Tibial nerve (tissue), 4 donors: Measurements from ENCODE around the gene MECP2. TPM values are rescaled to one million over a fixed set of nuclear protein-coding genes. Genes with fewer than 3 reads are reported as not detected.
A peak's percentile ranks its signal among the peaks of the same experiment; 100 is the strongest.

Source experiments
- DNase-seq, 2 donors: peaks; one replicate each; pipeline ENCODE4 v3.0.0-alpha.2; 2019; ENCODE audit warnings: low spot score in 2 of 2
- H3K27ac ChIP-seq, 4 donors: fragments of 200-600 bp; sonication (generic) in 3 of 4; one replicate each; pipeline ENCODE4 v1.5.1; 2017 to 2019; ENCODE audit warnings: mild to moderate bottlenecking in 1 of 4
- H3K27me3 ChIP-seq, 2 donors: fragments of 200-600 bp; sonication (generic) in 1 of 2; one replicate each; pipeline versions ENCODE4 v1.5.1 to v1.6.0; 2017 to 2019
- H3K36me3 ChIP-seq, 3 donors: fragments of 200-600 bp; sonication (generic); one replicate each; pipeline ENCODE4 v1.5.1; 2018 to 2019
- H3K4me1 ChIP-seq, 4 donors: fragments of 200-600 bp; sonication (generic) in 3 of 4; one replicate each; pipeline ENCODE4 v1.5.1; 2017 to 2019
- H3K4me3 ChIP-seq, 4 donors: fragments of 200-600 bp; sonication (generic) in 3 of 4; one replicate each; pipeline ENCODE4 v1.5.1; 2017 to 2019; ENCODE audit warnings: mild to moderate bottlenecking in 1 of 4, moderate library complexity in 1 of 4
- H3K9me3 ChIP-seq, 4 donors: fragments of 200-600 bp; sonication (generic) in 3 of 4; one replicate each; pipeline ENCODE4 v1.5.1; 2017 to 2019
- EP300 ChIP-seq, 2 donors: sonication (generic); formaldehyde crosslinking; IDR thresholded peaks; one replicate each; pipeline ENCODE4 v1.6.1; 2017; ENCODE audit warnings: antibody characterized with exemption in 2 of 2, mild to moderate bottlenecking in 1 of 2
- POLR2A ChIP-seq, 2 donors: fragments of 450-650 bp; IDR thresholded peaks; one replicate each; pipeline ENCODE4 v1.6.1; 2017; ENCODE audit warnings: antibody characterized with exemption in 2 of 2, mild to moderate bottlenecking in 2 of 2, moderate library complexity in 2 of 2
- WGBS, 2 donors: methylation state at CpG; one replicate each; pipeline ENCODE4 v1.1.5; 2018; 5-methylcytosine and 5-hydroxymethylcytosine counted together
- total RNA-seq, 4 donors: library from RNA; depleted of rRNA; stranded (reverse); fragments of >200 nt; gene quantifications; one replicate each; pipeline ENCODE4 v1.1.0, GENCODE V29; 2016
- TF ChIP-seq, protein P1 (sequence below), 5 experiments: fragments of 200-600 bp in 3 of 5; fragments of 450-650 bp in 2 of 5; sonication (generic) in 3 of 5; IDR thresholded peaks; one replicate each; pipeline ENCODE4 v1.5.1; 2016 to 2019; ENCODE audit warnings: antibody characterized with exemption in 5 of 5, mild to moderate bottlenecking in 3 of 5, moderate library complexity in 2 of 5

Gene MECP2
- total RNA-seq, 4 donors from 2014 or later: 71.6 to 96.5 (median 83.1) TPM

DNA sequence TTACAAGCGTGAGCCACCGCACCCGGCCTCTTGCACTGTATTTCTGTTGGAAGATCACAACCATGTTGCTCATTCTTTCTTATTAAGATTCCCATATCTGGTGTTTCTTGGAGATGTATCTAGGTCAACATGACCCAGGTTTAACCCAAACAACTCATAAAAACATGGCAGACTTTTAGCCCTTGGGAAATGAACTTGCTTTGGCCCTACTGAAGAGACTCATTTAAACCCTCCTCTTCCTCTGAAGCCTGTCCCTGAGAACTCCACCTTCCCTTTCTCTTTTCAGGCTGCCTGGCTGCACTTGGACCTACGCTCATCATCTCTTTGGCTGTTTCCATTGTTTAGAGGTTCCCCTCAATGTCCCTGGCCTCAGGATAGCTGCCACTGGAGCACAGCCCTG, 23.7 kb upstream of the MECP2 start:
- DNase-seq: no peak
- H3K27ac ChIP-seq: peak overlapping the region in 1 of 4 donors; percentile 54
- WGBS, 2 donors: 79 to 89% methylated on average over 4 of the region's 4 CpGs

DNA sequence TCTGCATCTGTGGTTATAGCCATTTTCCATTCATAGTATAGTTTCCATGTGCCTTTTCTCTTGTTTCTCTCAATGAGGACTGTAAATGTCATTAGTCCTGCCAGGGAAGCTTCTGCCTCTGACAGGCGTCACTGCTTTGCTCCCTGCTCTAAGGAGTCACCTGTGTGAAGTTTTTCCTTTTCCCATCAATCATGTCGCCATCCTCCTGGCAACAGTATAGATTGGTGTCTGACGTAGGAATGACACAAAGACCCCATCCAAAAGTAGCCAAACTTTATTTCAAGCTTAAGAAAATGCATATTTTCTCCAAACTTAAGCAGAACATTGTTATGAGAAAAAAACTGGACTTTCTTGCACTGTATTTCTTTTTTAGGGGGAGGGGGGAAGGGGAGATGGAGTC, 23.1 kb upstream of the MECP2 start:
- 81 to 85% methylated on average over 3 of the region's 3 CpGs for WGBS, 2 donors

More for the DNA sequence above, 23.7 kb upstream of the MECP2 start:
- TF ChIP-seq, protein P1, sequence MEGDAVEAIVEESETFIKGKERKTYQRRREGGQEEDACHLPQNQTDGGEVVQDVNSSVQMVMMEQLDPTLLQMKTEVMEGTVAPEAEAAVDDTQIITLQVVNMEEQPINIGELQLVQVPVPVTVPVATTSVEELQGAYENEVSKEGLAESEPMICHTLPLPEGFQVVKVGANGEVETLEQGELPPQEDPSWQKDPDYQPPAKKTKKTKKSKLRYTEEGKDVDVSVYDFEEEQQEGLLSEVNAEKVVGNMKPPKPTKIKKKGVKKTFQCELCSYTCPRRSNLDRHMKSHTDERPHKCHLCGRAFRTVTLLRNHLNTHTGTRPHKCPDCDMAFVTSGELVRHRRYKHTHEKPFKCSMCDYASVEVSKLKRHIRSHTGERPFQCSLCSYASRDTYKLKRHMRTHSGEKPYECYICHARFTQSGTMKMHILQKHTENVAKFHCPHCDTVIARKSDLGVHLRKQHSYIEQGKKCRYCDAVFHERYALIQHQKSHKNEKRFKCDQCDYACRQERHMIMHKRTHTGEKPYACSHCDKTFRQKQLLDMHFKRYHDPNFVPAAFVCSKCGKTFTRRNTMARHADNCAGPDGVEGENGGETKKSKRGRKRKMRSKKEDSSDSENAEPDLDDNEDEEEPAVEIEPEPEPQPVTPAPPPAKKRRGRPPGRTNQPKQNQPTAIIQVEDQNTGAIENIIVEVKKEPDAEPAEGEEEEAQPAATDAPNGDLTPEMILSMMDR (IDR thresholded peaks at IDR 0.05): no peak
- TF ChIP-seq EP300 (IDR thresholded peaks at IDR 0.05) (no peak), POLR2A (IDR thresholded peaks at IDR 0.05) (no peak)
- H3K9me3 ChIP-seq: peaks cover 0 to 2% (median 0%) of the 10 kb centered on the region in 4 donors
- no peak overlapping the region for H3K4me3 ChIP-seq
- H3K27me3 ChIP-seq: no peaks in the 10 kb centered on the region
- H3K4me1 ChIP-seq: no peaks in the 10 kb centered on the region
- H3K36me3 ChIP-seq: no peaks in the 10 kb centered on the region

DNA sequence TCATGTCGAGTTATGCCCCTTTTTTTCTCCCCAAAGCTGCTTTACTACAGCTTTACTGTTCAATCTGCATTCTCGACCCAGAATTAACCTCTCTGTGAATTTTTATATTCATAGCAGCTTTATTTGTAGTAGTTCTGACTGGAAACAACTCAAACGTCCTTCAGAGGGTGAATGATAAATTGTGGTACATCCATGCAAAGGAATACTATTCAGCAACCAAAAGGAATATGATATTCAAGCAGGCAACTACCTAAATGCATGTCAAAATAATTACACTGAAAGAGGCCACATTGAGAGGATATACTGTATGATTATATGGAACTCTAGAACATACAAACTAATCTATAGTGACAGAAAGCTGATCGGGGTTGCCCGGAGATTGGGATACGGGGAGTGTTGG, 20.0 kb upstream of the MECP2 start:
- Histone ChIP-seq H3K36me3 (no peaks in the 10 kb centered on the region), H3K4me1 (no peaks in the 10 kb centered on the region), H3K9me3 (peaks cover 0 to 2% (median 0%) of the 10 kb centered on the region in 4 donors), H3K4me3 (no peak overlapping the region), H3K27ac (no peak overlapping the region), H3K27me3 (no peaks in the 10 kb centered on the region)
- DNase-seq: no peak
- no peak for TF ChIP-seq POLR2A (IDR thresholded peaks at IDR 0.05)
- TF ChIP-seq, protein P1 (IDR thresholded peaks at IDR 0.05): no peak
- TF ChIP-seq EP300 (IDR thresholded peaks at IDR 0.05): no peak
- 70 to 94% methylated on average over 6 of the region's 6 CpGs for WGBS, 2 donors

More for the DNA sequence above, 23.1 kb upstream of the MECP2 start:
- no peak for DNase-seq
- no peaks in the 10 kb centered on the region for H3K36me3 ChIP-seq
- TF ChIP-seq, protein P1 (IDR thresholded peaks at IDR 0.05): no peak
- no peak for TF ChIP-seq EP300 (IDR thresholded peaks at IDR 0.05)
- no peak for TF ChIP-seq POLR2A (IDR thresholded peaks at IDR 0.05)
- H3K27ac ChIP-seq: no peak overlapping the region
- H3K27me3 ChIP-seq: no peaks in the 10 kb centered on the region
- H3K9me3 ChIP-seq: peaks cover 0 to 2% (median 0%) of the 10 kb centered on the region in 4 donors
- no peaks in the 10 kb centered on the region for H3K4me1 ChIP-seq
- H3K4me3 ChIP-seq: no peak overlapping the region

DNA sequence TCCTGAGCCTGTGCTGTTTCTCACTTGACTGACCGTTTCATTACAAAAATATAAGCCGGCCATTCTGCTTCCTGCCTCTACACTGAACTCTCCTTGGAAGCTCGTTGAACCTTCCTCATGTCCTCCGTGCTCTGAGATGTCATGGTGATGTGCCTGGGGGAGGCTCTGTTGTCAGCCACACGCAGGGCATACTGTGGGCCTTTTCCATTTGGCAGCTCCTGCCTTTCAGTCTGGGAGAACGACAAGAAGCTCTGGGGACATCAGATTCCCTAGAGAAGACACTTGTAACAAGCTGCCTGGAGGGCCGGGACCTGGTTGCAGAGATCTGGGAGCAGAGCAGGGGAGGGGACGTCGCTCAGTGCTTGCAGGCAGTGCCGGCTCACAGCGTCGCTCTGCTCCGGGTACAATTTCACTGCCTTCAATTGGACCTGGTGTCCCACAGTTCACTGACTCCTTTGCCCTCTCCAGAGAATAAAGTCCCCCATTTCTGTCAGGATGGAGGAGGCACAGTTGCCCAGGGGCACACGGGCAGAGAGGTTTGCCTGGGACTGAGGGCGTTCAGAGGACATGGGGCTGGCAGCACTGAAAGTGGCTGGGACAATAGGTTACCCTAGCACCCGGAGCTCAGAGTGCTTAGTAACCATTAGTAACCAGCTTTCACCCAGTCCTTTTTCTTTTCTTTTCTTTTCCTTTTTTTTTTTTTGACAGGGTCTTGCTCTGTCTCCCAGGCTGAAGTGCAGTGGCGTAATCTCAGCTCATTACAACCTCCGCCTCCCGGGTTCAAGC, 19.1 kb upstream of the MECP2 start:
- 48 to 66% methylated on average over 16 to 19 of the region's 19 CpGs for WGBS, 2 donors
- no peaks in the 10 kb centered on the region for H3K27me3 ChIP-seq
- H3K27ac ChIP-seq: no peak overlapping the region
- H3K9me3 ChIP-seq: peaks cover 0 to 2% (median 0%) of the 10 kb centered on the region in 4 donors
- TF ChIP-seq POLR2A (IDR thresholded peaks at IDR 0.05) (no peak), EP300 (IDR thresholded peaks at IDR 0.05) (no peak)
- TF ChIP-seq, protein P1 (IDR thresholded peaks at IDR 0.05): no peak
- H3K36me3 ChIP-seq: no peaks in the 10 kb centered on the region
- no peak overlapping the region for H3K4me3 ChIP-seq
- DNase-seq: no peak
- H3K4me1 ChIP-seq: no peaks in the 10 kb centered on the region

DNA sequence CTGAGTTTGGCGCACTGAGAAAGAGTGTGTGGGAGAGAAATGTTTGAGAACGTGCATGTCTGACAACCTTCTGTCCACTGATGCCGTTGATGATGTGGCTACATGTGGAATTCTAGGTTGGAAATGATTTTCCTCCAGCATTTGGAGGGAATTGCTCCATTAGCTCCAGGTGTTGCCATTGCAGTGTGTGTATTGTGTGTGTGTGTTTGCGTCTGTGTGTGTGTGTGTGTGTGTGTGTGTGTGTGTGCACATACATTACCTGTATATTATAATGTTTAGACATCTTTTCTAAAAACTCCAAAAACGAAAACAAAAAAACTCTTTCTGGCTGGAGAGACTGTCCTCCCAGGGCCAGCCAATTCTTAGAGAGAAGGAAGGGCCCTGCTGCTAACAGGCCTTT, 18.2 kb upstream of the MECP2 start:
- Histone ChIP-seq H3K9me3 (peaks cover 0 to 2% (median 0%) of the 10 kb centered on the region in 4 donors), H3K4me3 (no peak overlapping the region), H3K36me3 (no peaks in the 10 kb centered on the region), H3K4me1 (no peaks in the 10 kb centered on the region), H3K27me3 (no peaks in the 10 kb centered on the region), H3K27ac (no peak overlapping the region)
- DNase-seq: no peak
- 73 to 83% methylated on average over 5 of the region's 5 CpGs for WGBS, 2 donors
- no peak for TF ChIP-seq EP300 (IDR thresholded peaks at IDR 0.05)
- TF ChIP-seq, protein P1 (IDR thresholded peaks at IDR 0.05): no peak
- TF ChIP-seq POLR2A (IDR thresholded peaks at IDR 0.05): no peak
